ENCODE measurements around the gene UBE2E2.

DNA sequence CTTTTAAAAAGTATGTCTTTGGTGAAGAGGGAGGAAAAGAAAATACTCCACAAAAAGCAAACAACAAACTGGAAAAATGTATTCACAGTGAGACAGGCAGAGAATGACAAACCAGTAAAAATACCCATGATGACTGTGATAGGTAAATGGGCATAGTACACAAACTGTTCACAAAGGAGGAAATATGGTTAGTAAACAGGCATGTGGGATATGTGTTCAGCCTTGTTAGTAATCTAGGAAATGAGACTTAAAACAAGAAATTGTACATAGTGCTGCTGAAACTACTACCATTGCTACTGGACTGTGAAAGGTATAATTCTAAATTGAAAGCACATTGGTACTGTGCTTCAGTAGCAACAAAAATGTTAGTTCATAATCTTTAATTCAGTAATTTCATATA lies 50.1 kb downstream of the UBE2E2 start:
- TF ChIP-seq EZH2 (IDR thresholded peaks at IDR 0.05; ENCODE audit: borderline replicate concordance, insufficient read depth, low read length, poor library complexity, severe bottlenecking) (no peak), POLR2AphosphoS5 (IDR thresholded peaks at IDR 0.05) (no peak), TAF1 (IDR thresholded peaks at IDR 0.05; ENCODE audit: low read depth) (no peak), RAD21 (conservative IDR thresholded peaks at IDR 0.05) (no peak), EP300 (conservative IDR thresholded peaks at IDR 0.05; ENCODE audit: poor library complexity, severe bottlenecking) (no peak), MXI1 (conservative IDR thresholded peaks at IDR 0.05; ENCODE audit: poor library complexity, severe bottlenecking) (no peak), SMC3 (conservative IDR thresholded peaks at IDR 0.05; ENCODE audit: poor library complexity) (no peak)
- TF ChIP-seq, protein P1, sequence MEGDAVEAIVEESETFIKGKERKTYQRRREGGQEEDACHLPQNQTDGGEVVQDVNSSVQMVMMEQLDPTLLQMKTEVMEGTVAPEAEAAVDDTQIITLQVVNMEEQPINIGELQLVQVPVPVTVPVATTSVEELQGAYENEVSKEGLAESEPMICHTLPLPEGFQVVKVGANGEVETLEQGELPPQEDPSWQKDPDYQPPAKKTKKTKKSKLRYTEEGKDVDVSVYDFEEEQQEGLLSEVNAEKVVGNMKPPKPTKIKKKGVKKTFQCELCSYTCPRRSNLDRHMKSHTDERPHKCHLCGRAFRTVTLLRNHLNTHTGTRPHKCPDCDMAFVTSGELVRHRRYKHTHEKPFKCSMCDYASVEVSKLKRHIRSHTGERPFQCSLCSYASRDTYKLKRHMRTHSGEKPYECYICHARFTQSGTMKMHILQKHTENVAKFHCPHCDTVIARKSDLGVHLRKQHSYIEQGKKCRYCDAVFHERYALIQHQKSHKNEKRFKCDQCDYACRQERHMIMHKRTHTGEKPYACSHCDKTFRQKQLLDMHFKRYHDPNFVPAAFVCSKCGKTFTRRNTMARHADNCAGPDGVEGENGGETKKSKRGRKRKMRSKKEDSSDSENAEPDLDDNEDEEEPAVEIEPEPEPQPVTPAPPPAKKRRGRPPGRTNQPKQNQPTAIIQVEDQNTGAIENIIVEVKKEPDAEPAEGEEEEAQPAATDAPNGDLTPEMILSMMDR (IDR thresholded peaks at IDR 0.05; ENCODE audit: poor library complexity, severe bottlenecking), result no peak
